ENCODE results near the gene PHACTR3.

The PHACTR3 gene

DNA sequence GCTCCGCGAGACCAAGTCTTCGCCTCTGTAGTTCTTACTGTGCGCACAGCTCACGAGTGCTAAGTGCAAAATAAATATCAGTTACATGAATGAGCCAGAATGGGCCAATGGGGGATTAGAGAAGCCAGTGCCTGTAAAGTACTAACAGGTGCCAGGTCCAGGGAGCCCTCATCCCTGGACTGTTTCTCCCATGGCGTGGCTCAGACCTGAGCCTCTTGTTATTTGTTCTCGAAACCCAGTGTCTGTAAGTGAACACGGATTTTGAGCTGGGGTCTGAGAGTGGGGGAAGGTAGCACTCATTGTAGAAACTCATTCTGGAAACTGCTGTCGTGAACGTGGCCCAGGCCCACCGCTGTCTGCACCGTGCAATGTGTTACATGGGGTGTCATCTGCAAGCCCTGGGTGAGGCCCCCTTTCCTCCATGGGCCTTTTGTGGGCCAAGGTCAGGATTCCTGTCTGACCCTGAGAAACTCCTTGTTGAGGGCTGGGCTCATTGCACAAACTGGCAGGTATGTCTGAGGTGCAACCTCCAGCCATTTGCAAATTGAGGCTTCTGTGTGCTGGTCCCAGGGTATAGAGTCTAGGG is 174.4 kb downstream of the PHACTR3 start:
- DNase-seq (ENCODE audit: low spot score) = no peak

DNA sequence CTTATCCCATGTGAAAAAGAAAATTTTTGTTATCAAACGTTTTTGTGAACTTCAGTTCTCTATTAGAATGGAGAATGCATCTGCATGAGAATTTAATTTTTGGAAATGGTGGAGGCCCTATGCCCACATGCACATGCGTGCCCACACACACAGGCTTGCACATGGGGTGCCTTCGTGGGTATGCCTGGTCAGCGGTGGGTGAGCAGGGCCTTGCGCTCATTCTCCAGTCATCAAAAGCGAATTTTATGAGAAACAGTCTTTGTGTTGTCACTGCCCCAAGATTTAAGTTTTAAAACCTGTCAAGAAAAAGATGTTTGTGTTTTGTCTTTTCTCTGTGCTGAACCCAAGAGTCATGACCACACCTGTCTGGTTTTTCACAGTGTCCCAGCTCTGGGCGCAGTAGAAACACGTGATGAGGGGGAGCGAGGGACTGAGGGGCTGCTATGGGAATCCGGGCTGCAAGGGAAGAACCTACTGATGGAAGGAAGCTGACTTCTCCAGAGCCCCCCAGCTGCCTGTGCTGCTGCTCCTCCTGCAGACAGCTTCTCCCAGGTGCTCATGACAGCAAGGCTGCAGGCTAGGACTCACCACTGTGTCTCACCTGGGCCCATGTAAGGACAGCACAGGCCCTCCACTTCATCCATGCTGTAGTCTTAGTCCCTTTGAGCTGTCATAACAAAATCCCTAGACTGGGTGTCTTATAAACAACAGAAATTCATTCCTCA is 175.5 kb downstream of the PHACTR3 start:
- DNase-seq (ENCODE audit: low spot score) = no peak

- DNase-seq (ENCODE audit: low spot score) = no peak
Observed at GRCh38 chr20:59780494-59781185, 176.3 kb downstream of the PHACTR3 start.

DNA sequence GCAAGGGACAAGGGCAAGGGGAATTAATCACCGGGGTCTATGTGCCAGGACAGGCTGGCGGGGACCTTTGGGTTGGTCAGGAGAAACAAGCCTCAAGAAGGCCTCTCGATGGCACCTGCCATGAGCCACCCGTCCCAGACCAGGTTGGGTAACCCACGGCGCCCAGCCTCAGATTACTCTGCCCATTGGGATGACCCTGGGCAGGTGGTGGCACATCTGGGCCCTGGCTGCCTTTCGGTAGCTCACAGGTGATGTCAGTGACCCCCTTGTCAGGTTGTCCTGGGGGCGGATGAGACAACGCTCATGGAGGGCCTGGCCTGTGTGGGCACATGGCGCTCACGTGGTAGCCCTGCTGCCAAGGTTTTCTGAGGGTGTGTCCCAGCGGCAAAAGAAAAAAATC is 176.9 kb downstream of the PHACTR3 start:
- DNase-seq (ENCODE audit: low spot score) = no peak

- no peak for DNase-seq (ENCODE audit: low spot score)
Observed at GRCh38 chr20:59782986-59783640, 178.8 kb downstream of the PHACTR3 start.

GRCh38 chr20:59783641-59784010 is 179.3 kb downstream of the PHACTR3 start:
- no peak for DNase-seq (ENCODE audit: low spot score)

GRCh38 chr20:59784365-59784764 is 180.0 kb downstream of the PHACTR3 start:
- DNase-seq (ENCODE audit: low spot score) = no peak

DNA sequence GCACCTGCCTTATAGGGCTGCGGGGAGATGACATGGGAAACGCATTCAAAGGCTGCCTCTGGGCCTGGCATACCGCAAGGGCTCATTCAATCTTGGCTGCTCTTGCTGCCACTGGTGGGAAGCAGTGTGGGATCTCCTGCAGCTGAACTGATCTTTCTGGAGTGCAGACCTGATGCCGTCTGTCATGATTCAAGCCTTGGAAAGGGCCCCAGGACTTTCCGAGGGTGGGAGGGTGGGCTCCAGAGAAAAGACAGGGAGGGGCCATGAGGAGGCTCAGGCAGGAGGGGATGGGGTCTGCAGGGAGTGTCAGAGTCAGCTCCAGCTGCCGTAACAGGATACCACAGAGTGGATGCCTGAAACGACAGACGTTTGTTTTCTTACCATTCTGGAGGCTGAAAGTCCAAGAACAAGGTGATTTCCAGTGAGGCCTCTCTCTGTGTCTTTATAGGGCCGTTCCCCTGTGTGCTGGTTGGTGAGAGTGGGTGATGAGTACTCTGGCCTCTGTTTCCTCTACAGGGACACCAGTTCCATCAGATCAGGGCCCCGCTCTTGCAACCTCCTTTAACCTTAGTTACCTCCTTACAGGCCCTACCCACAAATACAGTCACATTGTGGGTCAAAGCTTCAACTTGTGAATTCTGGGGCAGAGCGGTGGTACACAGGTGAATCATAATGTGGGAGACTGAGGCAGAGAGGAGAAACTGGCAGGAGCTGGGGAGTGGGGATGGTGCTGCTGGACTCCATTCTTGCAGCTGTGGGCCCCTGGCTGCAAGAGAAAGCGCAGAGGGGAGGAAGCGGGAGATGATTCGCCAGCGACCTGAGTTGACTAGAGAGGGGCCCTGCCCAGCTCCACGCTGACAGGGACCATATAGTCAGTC is 180.7 kb downstream of the PHACTR3 start:
- no peak for DNase-seq (ENCODE audit: low spot score)

DNA sequence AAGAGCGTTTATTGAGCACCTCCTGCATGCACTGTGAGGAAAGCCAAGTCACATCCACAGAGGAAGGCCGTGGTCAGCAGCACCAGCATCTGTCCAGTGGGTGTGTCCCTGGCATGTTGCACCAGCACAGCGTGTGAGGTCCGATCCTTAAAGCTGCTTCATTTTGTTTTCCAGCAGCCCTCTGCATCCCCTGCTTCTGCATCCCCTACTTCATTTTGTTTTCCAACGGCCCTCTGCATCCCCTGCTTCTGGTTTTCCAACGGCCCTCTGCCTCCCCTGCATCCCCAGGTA is 181.3 kb downstream of the PHACTR3 start:
- no peak for DNase-seq (ENCODE audit: low spot score)

DNA sequence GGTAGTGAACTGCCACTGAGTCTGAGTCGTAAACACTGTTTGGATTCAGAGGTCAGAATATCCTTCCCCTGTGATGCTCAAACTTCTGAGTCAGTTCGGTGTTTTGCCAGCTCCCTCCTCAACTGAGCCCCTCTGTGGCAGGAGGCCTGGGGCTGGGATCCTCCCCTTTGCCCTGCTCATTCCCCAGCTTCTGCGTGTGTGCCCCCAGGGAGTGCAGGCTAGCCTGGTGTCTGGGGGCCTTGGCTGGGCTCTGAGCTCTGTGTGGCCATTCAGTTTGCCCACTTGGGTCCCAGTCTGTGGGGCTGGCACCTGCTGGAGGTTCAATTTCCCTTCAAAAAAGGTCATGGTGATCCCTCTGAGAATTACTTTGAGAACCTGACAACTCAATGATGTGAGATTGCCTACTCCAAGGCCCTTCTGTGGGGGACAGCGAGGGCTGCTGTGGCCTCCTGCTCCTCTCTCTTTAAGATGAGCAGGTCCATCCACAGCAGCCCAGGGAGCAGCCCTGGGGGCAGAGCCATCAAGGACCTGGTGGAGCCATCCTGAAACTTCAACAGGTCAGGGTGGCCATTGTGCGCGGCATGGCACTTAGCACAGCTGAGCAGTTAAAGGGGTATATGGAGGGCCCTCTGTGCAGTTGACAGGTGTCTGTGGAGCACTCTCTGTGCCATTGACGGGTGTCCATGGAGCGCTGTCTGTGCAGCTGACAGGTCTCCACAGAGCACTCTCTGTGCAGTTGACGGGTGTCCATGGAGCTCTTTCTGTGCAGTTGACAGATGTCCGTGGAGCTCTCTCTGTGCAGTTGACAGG is 181.9 kb downstream of the PHACTR3 start:
- DNase-seq (ENCODE audit: low spot score) = no peak

DNA sequence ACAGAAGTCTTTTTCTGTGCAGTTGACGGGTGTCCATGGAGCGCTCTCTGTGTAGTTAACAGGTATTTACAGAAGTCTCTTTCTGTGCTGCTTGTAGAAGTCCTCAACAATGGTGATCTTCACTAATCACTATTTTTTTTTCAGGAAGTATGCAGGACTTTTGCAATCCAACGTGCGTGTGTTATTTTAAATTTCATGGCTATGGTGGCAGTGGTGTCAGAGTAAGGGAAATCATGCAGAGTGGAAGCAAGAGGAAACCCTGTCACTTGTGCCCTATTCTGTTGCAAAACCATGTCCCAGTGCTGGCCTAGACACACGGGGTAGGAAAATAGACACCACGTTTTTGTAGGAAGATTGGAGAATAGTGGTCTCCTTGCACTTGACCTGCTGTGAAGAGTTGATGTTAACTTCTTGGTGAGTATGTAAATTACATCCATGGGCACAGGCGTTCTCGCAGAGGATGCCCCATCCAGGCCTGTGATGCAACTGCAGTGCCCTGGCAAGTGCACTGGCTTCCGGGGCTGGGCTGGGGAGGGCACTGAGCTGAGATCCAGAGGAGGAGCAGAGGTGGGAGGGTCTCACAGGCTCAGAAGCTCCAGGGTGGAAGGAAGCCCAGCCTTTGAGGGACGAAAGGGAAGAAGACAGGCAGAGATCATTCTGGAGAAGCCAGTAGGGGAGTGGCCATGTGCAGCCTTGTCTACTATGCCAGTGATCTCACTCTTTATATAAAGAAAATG is 182.6 kb downstream of the PHACTR3 start:
- DNase-seq (ENCODE audit: low spot score) = no peak

- no peak for DNase-seq (ENCODE audit: low spot score)
Observed at GRCh38 chr20:59787538-59787890, 183.2 kb downstream of the PHACTR3 start.

DNA sequence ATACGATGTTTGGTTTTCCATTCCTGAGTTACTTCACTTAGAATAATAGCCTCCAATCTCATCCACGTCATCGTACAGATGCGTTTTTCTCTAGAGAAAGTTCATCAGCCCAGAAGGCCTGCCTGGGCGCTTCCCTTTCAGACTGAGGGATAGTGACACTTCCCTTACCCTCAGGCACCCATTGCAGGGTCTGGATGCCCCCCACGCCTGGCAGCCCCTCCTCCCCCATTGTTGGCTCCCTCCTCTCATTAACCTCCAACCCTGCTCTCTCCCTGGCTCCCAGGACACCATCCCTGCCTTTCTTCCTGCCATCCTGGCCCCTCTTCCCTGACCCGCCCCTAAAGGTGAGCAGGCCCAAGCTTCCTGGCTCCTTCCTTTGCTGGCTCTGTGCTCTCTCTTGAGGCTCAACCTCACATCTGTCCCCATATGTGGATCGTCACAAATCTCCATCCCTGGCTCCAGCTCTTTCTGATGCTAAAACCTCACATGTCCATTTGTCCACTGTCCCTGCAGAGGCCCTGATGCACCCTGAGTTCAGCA is 183.9 kb downstream of the PHACTR3 start:
- DNase-seq (ENCODE audit: low spot score) = no peak

GRCh38 chr20:59788811-59789397 is 184.6 kb downstream of the PHACTR3 start:
- no peak for DNase-seq (ENCODE audit: low spot score)

DNA sequence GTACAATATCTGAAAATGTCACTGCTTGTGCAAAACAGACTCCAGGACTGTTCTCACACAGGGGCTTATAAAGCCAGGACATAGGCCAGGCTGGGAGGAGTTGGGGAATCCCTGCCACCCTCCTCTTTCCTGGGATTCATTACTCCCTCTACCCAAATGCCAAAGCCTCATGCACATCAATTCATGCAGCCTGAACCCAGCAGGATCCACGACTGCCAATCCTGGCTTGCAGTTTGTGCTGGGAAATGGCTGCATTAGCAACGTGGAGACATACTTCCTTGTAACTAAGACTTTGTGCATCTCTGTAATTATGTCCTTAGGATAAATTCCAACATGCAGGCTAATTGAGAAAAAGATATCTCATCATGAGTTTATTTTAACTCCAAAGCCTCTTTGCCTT is 185.3 kb downstream of the PHACTR3 start:
- DNase-seq (ENCODE audit: low spot score) = no peak

- DNase-seq (ENCODE audit: low spot score) = no peak
Observed at GRCh38 chr20:59790346-59790745, 186.0 kb downstream of the PHACTR3 start.

- no peak for DNase-seq (ENCODE audit: low spot score)
Observed at GRCh38 chr20:59792300-59792699, 188.0 kb downstream of the PHACTR3 start.

DNA sequence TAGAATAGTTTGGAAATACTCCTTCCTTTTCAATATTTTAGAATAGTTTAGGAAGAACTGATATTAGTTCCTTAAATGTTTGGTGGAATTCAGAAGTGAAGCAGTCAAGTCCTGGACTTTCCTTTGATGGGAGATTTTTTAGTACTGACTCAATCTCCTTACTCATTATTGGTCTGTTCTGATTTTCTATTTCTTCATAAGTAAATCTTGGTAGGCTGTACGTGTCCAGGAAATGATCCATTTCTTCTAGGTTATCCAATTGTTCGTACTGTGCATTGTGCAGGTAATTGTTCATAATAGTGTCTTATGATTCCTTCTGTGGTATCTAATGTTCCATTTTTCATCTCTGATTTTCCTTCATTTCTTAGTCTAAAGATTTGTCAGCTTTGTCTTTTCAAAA is 190.2 kb downstream of the PHACTR3 start:
- DNase-seq (ENCODE audit: low spot score) = no peak

DNA sequence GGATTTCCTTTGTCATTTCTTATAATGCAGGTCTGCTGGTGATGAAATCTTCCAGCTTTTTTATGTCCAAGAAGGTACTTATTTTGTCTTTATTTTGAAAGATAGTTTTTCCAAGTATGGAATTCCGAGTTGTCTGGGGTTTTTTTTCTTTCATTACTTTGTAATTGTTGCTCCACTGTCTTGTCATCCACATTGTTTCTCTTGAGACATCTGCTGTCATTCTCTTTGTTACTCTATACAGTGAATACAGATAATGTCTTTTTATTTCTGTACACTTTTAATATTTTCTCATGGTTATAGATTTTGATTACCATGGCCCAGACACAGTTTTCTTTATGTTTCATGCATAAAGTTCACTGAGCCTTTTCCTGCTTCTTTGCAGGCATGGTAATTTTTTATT is 196.0 kb downstream of the PHACTR3 start:
- no peak for DNase-seq (ENCODE audit: low spot score)

- no peak for DNase-seq (ENCODE audit: low spot score)
Observed at GRCh38 chr20:59802018-59802417, 197.7 kb downstream of the PHACTR3 start.

Measured in CD4-positive, alpha-beta T cell treated with Interleukin-15 for 4 hours (primary cell).